NCI-H2196 (cell line): Measurements from ENCODE around the gene SPSB2.
A peak's percentile ranks its signal among the peaks of the same experiment; 100 is the strongest.

ENCODE experiments used
- DNase-seq: peaks from one replicate; lab custom pipeline; 2025; ENCODE audit not compliant: unreplicated experiment; lab: John Stamatoyannopoulos, UW

Gene SPSB2

DNA sequence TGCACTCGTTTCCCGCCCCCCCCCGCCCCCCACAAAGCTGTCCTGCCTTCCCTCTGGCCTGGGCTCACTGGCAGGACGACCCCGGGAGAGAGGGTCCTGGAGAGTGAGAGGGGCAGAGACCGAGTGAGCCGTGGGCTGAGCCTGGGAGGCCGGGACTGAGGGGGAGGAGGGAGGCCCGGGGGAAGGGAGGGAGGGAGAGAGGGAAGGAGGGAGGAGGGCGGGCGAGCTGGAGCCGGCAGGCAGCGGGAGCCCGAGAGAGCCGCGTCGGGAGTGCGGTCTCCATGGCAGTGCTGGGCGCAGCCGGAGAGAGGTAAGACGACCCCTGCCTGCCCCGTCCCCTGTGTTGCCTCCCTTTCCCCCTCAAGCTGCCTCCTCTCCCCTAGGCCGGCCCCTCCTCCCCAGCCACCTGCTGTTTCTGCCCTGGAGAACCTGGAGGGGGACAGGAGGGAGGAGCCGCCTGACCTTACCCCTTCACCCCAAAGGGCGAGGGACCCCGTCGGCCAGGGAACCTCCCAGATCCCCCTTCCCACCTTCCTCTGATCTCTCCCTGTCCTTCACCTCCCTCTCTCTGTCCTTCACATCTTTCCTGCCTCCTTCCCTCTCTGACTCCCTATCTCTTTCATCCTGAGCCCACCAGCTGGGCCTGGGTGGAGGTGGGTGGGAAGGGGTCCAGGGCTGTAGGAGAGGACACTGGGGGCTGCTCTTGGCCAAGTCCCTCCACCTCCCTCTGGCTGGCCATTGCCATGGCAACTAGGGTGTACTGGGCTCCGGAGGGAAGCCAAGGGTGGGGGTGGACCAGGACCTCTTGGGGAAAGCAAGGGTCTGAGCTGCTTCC, 51.3 kb downstream of the SPSB2 start, which contains the start of gene GPR162:
GPR162 (plus strand) TSS at position 231 of the 835 bp plus-strand sequence. CDS start 2,078 bp downstream, outside the sequence.
- peak; percentile 26 for DNase-seq
